K562 (cell line): ENCODE results near the gene HES3. TPM values are rescaled to one million over a fixed set of nuclear protein-coding genes. Genes with fewer than 3 reads are reported as not detected.

Experiments
- BHLHE40 ChIP-seq: IDR thresholded peaks from 2 replicates; pipeline ENCODE4 v1.6.1; 2011; ENCODE audit warnings: low read length, improper control_type of control experiment
- HSF4 ChIP-seq: fragments of 250-450 bp; sonication (Bioruptor Pico); IDR thresholded peaks from 2 replicates; pipeline ENCODE4 v2.1.2; 2022; ENCODE audit warnings: mild to moderate bottlenecking, moderate library complexity, borderline replicate concordance
- KLF1 ChIP-seq: fragments of 450-650 bp; IDR thresholded peaks from 2 replicates; pipeline ENCODE4 v1.6.1; 2016; ENCODE audit warnings: missing genetic modification characterization, missing compliant biosample characterization
- NCOA1 ChIP-seq: fragments of 450-650 bp; IDR thresholded peaks from 2 replicates; pipeline ENCODE4 v1.6.1; 2016; ENCODE audit warnings: low read depth
- REST ChIP-seq, 2 experiments: fragments of 450-650 bp; formaldehyde crosslinking in 1 of 2; IDR thresholded peaks; 2 replicates each; pipeline versions ENCODE4 v1.4.0 to v1.6.1; 2014 to 2020; ENCODE audit warnings: mild to moderate bottlenecking in 2 of 2, borderline replicate concordance in 1 of 2, low read depth in 1 of 2
- SMAD1 ChIP-seq: fragments of 150-350 bp; IDR thresholded peaks from 2 replicates; pipeline ENCODE4 v1.6.1; 2014; ENCODE audit warnings: low read length, low read depth; ENCODE audit not compliant: partially characterized antibody
- SREBF1 ChIP-seq: fragments of 150-350 bp; IDR thresholded peaks from 2 replicates; pipeline ENCODE4 v1.6.1; 2014; ENCODE audit warnings: antibody characterized with exemption, low read depth, low read length, borderline replicate concordance
- TCF3 ChIP-seq: sonication (generic); formaldehyde crosslinking; IDR thresholded peaks from 2 replicates; pipeline ENCODE4 v1.4.0; 2020; ENCODE audit warnings: mild to moderate bottlenecking, missing genetic modification reagents
- ZFP36 ChIP-seq: fragments of 150-350 bp; IDR thresholded peaks from 2 replicates; pipeline ENCODE4 v1.6.1; 2018; ENCODE audit warnings: low read length, low read depth; ENCODE audit not compliant: partially characterized antibody
- ZNF444 ChIP-seq: fragments of 250-450 bp; sonication (Bioruptor Pico); IDR thresholded peaks from 2 replicates; pipeline ENCODE4 v1.4.0; 2020; ENCODE audit warnings: mild to moderate bottlenecking, moderate library complexity
- polyA plus RNA-seq, 8 experiments: library from polyadenylated mRNA; depleted of rRNA in 4 of 8; stranded (reverse) in 5 of 8; unstranded in 3 of 8; fragments of >200 nt; fragmentation: Nextera tagmentation in 2 of 8; fragmentation: Illumina TruSeq in 1 of 8; extraction: Ambion mirVana in 2 of 8; extraction: Trizol in 1 of 8; gene quantifications; 2 replicates each; pipeline versions ENCODE4 v1.2.1 to v1.2.3, GENCODE V29; 2011 to 2014; ENCODE audit warnings: inconsistent platforms in 1 of 8, missing spikeins in 1 of 8
- total RNA-seq, 7 experiments: library from RNA; depleted of rRNA in 6 of 7; stranded (reverse); fragments of >200 nt in 6 of 7; fragmentation: Illumina TruSeq in 2 of 7; extraction: Trizol in 2 of 7; gene quantifications; 2 replicates each; pipeline versions ENCODE4 v1.2.1 to v1.2.3, GENCODE V29; 2011 to 2021; ENCODE audit warnings: low replicate concordance in 1 of 7
- TF ChIP-seq, protein P1 (sequence below): fragments of 450-650 bp; IDR thresholded peaks from 2 replicates; pipeline ENCODE4 v1.6.1; 2017; ENCODE audit warnings: antibody characterized with exemption
- TF ChIP-seq, protein P2 (sequence below): fragments of 250-450 bp; sonication (Bioruptor Pico); IDR thresholded peaks from 2 replicates; pipeline ENCODE4 v1.6.1; 2021; ENCODE audit warnings: mild to moderate bottlenecking
- TF ChIP-seq, protein P3 (sequence below), 2 experiments: fragments of 450-650 bp; conservative IDR thresholded peaks; 2 replicates each; pipeline ENCODE4 v1.6.1; 2017; ENCODE audit warnings: mild to moderate bottlenecking in 2 of 2, moderate library complexity in 2 of 2

Gene HES3
- total and polyA plus RNA-seq, 9 of the 15 experiments (the other 6 are each of a cell fraction or from before 2014, with no cell fraction given): not detected

- peak; percentile 100 for TF ChIP-seq REST (IDR thresholded peaks at IDR 0.05; ENCODE audit: borderline replicate concordance)
- TF ChIP-seq REST (CRISPR knock-in tag; IDR thresholded peaks at IDR 0.05; ENCODE audit: low read depth): peak; percentile 100
- peak; percentile 66; the same call in 1 of the 2 replicates for TF ChIP-seq KLF1 (tag)
- TF ChIP-seq ZFP36: peak; percentile 57
- TF ChIP-seq SMAD1: no peak
- TF ChIP-seq ZNF444 (CRISPR knock-in tag): no peak
- TF ChIP-seq TCF3 (CRISPR knock-in tag): peak; percentile 60
- TF ChIP-seq, protein P1, sequence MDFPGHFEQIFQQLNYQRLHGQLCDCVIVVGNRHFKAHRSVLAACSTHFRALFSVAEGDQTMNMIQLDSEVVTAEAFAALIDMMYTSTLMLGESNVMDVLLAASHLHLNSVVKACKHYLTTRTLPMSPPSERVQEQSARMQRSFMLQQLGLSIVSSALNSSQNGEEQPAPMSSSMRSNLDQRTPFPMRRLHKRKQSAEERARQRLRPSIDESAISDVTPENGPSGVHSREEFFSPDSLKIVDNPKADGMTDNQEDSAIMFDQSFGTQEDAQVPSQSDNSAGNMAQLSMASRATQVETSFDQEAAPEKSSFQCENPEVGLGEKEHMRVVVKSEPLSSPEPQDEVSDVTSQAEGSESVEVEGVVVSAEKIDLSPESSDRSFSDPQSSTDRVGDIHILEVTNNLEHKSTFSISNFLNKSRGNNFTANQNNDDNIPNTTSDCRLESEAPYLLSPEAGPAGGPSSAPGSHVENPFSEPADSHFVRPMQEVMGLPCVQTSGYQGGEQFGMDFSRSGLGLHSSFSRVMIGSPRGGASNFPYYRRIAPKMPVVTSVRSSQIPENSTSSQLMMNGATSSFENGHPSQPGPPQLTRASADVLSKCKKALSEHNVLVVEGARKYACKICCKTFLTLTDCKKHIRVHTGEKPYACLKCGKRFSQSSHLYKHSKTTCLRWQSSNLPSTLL: no peak
- TF ChIP-seq, protein P2, sequence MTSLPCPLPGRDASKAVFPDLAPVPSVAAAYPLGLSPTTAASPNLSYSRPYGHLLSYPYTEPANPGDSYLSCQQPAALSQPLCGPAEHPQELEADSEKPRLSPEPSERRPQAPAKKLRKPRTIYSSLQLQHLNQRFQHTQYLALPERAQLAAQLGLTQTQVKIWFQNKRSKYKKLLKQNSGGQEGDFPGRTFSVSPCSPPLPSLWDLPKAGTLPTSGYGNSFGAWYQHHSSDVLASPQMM (CRISPR knock-in tag): no peak
- TF ChIP-seq NCOA1: peak; percentile 78; the same call in 1 of the 2 replicates
- peak; percentile 63 for TF ChIP-seq BHLHE40
- no peak for TF ChIP-seq SREBF1
- no peak for TF ChIP-seq HSF4 (CRISPR knock-in tag)
- TF ChIP-seq, protein P3, sequence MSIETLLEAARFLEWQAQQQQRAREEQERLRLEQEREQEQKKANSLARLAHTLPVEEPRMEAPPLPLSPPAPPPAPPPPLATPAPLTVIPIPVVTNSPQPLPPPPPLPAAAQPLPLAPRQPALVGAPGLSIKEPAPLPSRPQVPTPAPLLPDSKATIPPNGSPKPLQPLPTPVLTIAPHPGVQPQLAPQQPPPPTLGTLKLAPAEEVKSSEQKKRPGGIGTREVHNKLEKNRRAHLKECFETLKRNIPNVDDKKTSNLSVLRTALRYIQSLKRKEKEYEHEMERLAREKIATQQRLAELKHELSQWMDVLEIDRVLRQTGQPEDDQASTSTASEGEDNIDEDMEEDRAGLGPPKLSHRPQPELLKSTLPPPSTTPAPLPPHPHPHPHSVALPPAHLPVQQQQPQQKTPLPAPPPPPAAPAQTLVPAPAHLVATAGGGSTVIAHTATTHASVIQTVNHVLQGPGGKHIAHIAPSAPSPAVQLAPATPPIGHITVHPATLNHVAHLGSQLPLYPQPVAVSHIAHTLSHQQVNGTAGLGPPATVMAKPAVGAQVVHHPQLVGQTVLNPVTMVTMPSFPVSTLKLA (conservative IDR thresholded peaks at IDR 0.05): peak; percentile 72 to 87
Measured at GRCh38 chr1:6245086-6245868, 1.3 kb downstream of the HES3 start (continued).
